T follicular helper cell (primary cell): ENCODE measurements around the gene SCAMP5.

Experiments used
- DNase-seq: peaks from one replicate; pipeline ENCODE4 v3.0.0-alpha.2; 2020; ENCODE audit warnings: low read depth

Gene SCAMP5

GRCh38 chr15:75022783-75023180 lies 27.4 kb downstream of the SCAMP5 start:
- no peak for DNase-seq

GRCh38 chr15:75023181-75023871 lies 28.0 kb downstream of the SCAMP5 start, which contains the start of gene PPCDC:
PPCDC (plus strand) TSS chr15:75023590; CDS start chr15:75028319, 4,729 bp downstream.
- peak; percentile 90 for DNase-seq

- no peak for DNase-seq
Measured at GRCh38 chr15:75023872-75024636, 28.7 kb downstream of the SCAMP5 start.

GRCh38 chr15:75025107-75025506 lies 29.7 kb downstream of the SCAMP5 start:
- DNase-seq, result no peak

GRCh38 chr15:75025548-75026260 lies 30.3 kb downstream of the SCAMP5 start:
- DNase-seq, result no peak

- no peak for DNase-seq
Measured at GRCh38 chr15:75027551-75027950, 32.2 kb downstream of the SCAMP5 start.

GRCh38 chr15:75028991-75029377 lies 33.6 kb downstream of the SCAMP5 start:
- DNase-seq, result no peak

- DNase-seq, result peak; percentile 82
Measured at GRCh38 chr15:75029378-75030022, 34.1 kb downstream of the SCAMP5 start.

- no peak for DNase-seq
Measured at GRCh38 chr15:75030023-75030413, 34.7 kb downstream of the SCAMP5 start.

GRCh38 chr15:75030424-75030823 lies 35.1 kb downstream of the SCAMP5 start:
- DNase-seq, result no peak

GRCh38 chr15:75031848-75032247 lies 36.5 kb downstream of the SCAMP5 start:
- no peak for DNase-seq

- no peak for DNase-seq
Measured at GRCh38 chr15:75032395-75032794, 37.0 kb downstream of the SCAMP5 start.

- no peak for DNase-seq
Measured at GRCh38 chr15:75033809-75034208, 38.4 kb downstream of the SCAMP5 start.

- no peak for DNase-seq
Measured at GRCh38 chr15:75034615-75035014, 39.3 kb downstream of the SCAMP5 start.

- no peak for DNase-seq
Measured at GRCh38 chr15:75036212-75036616, 40.9 kb downstream of the SCAMP5 start.

GRCh38 chr15:75037685-75038084 lies 42.3 kb downstream of the SCAMP5 start:
- DNase-seq, result no peak

GRCh38 chr15:75038231-75038630 lies 42.9 kb downstream of the SCAMP5 start:
- no peak for DNase-seq

- DNase-seq, result no peak
Measured at GRCh38 chr15:75042730-75043508, 47.6 kb downstream of the SCAMP5 start.

GRCh38 chr15:75043509-75044257 lies 48.3 kb downstream of the SCAMP5 start:
- DNase-seq, result no peak

GRCh38 chr15:75044258-75044878 lies 49.0 kb downstream of the SCAMP5 start:
- no peak for DNase-seq
